GM12878 (cell line): ENCODE results near the gene PADI3.

Experiments used
- CEBPZ ChIP-seq: fragments of 150-350 bp; IDR thresholded peaks from 2 replicates; pipeline ENCODE4 v1.6.1; 2016; ENCODE audit warnings: low read depth, low read length
- CHD2 ChIP-seq: IDR thresholded peaks from 2 replicates; pipeline ENCODE4 v1.6.1; 2011; ENCODE audit warnings: low read depth, low read length, improper control_type of control experiment, borderline replicate concordance
- KLF5 ChIP-seq: fragments of 450-650 bp; IDR thresholded peaks from 2 replicates; pipeline ENCODE4 v1.6.1; 2014; ENCODE audit warnings: mild to moderate bottlenecking; ENCODE audit not compliant: partially characterized antibody
- POLR2A ChIP-seq: IDR thresholded peaks from 2 replicates; pipeline ENCODE4 v1.6.1; 2011; ENCODE audit warnings: low read depth, mild to moderate bottlenecking, low read length
- SMAD5 ChIP-seq: IDR thresholded peaks from 2 replicates; pipeline ENCODE4 v1.6.1; 2016; ENCODE audit warnings: antibody characterized with exemption, low read depth
- TF ChIP-seq, protein P1 (sequence below), 3 experiments: IDR thresholded peaks in 2 of 3; conservative IDR thresholded peaks in 1 of 3; 2 replicates each; pipeline ENCODE4 v1.5.1; 2011; ENCODE audit warnings: low read depth in 3 of 3, low read length in 3 of 3, mild to moderate bottlenecking in 3 of 3, control low read depth in 2 of 3, moderate library complexity in 2 of 3, inconsistent platforms in 1 of 3, mixed read lengths in 1 of 3; ENCODE audit not compliant: control insufficient read depth in 2 of 3, insufficient read depth in 1 of 3; ENCODE audit errors: extremely low read depth in 1 of 3

DNA sequence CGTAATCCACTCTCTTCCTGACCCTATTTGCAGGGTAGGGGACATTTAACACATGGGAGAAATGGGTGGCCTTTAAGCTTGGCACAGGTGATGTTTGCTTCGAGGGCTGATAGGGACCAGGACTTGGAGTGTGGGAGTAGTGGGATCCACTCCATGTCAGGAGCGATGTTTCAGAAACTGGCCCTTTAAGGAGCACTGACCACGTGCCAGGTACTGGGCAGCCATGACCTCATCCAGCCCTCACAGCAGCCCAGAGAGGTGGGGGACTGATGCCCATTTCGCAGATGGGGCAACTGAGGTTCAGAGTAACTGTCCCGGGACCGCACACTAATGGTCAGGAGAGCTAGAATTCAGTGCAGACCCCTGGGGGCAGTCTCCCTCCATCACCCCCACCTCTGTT, 11.4 kb downstream of the PADI3 start:
- TF ChIP-seq KLF5 (no peak), SMAD5 (no peak), CHD2 (no peak), POLR2A (no peak), CEBPZ (no peak)
- TF ChIP-seq, protein P1, sequence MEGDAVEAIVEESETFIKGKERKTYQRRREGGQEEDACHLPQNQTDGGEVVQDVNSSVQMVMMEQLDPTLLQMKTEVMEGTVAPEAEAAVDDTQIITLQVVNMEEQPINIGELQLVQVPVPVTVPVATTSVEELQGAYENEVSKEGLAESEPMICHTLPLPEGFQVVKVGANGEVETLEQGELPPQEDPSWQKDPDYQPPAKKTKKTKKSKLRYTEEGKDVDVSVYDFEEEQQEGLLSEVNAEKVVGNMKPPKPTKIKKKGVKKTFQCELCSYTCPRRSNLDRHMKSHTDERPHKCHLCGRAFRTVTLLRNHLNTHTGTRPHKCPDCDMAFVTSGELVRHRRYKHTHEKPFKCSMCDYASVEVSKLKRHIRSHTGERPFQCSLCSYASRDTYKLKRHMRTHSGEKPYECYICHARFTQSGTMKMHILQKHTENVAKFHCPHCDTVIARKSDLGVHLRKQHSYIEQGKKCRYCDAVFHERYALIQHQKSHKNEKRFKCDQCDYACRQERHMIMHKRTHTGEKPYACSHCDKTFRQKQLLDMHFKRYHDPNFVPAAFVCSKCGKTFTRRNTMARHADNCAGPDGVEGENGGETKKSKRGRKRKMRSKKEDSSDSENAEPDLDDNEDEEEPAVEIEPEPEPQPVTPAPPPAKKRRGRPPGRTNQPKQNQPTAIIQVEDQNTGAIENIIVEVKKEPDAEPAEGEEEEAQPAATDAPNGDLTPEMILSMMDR (IDR thresholded peaks at IDR 0.05 in 2 of 3, conservative IDR thresholded peaks at IDR 0.05 in 1 of 3; ENCODE audit: control insufficient read depth in 2 of 3, extremely low read depth in 1 of 3, insufficient read depth in 1 of 3, low read depth in 3 of 3, low read length in 3 of 3): no peak
